Endothelial cell of umbilical vein (primary cell): ENCODE results near the gene TTBK1. TPM values are rescaled to one million over a fixed set of nuclear protein-coding genes. Genes with fewer than 3 reads are reported as not detected.

Experiments
- BruUV-seq: library from RNA; stranded (reverse); fragments of 400-500 nt; replicated peaks from 2 replicates; lab custom pipeline; 2021; lab: Mats Ljungman, UMichigan
- CTCF ChIA-PET: fragments of 300-600, 350-600 bp; sonication (Branson Sonifier 250); formaldehyde crosslinking; loops from one replicate; lab custom pipeline; 2021; ENCODE audit warnings: antibody characterized with exemption, inconsistent platforms; lab: Charles Lee
- POLR2A ChIA-PET: fragments of 300-600, 350-600 bp; sonication (Branson Sonifier 250); formaldehyde crosslinking; loops from one replicate; lab custom pipeline; 2021; ENCODE audit warnings: antibody characterized with exemption, inconsistent platforms; lab: Charles Lee
- DNase-seq: peaks from one replicate; pipeline ENCODE4 v3.0.0-alpha.2; 2011; ENCODE audit warnings: low read depth, low spot score
- FAIRE-seq: peaks from 2 replicates; lab custom pipeline; 2011; peaks lifted over from hg19 to GRCh38; lab: Jason Lieb, UNC
- H2AFZ ChIP-seq: 2 replicates; pipeline ENCODE4 v1.6.0; 2012; ENCODE audit warnings: low read depth, low read length, control low read depth, inconsistent platforms
- H3K27ac ChIP-seq: 2 replicates; pipeline ENCODE4 v1.5.1; 2011; ENCODE audit warnings: low read depth, mild to moderate bottlenecking, control low read depth, low read length, moderate library complexity; ENCODE audit not compliant: insufficient read depth
- H3K27me3 ChIP-seq, 2 experiments: 2 replicates each; pipeline versions ENCODE4 v1.6.0 to v1.6.1; 2011; ENCODE audit warnings: low read length in 2 of 2, mixed read lengths in 1 of 2; ENCODE audit not compliant: control insufficient read depth in 2 of 2, insufficient read depth in 2 of 2
- H3K36me3 ChIP-seq, 2 experiments: 2 replicates in 1 of 2; 3 replicates in 1 of 2; pipeline ENCODE4 v1.5.1; 2011; ENCODE audit warnings: low read length in 2 of 2, mild to moderate bottlenecking in 1 of 2, moderate library complexity in 1 of 2; ENCODE audit not compliant: control insufficient read depth in 2 of 2, insufficient read depth in 2 of 2; ENCODE audit errors: extremely low read depth in 1 of 2
- H3K4me1 ChIP-seq: 3 replicates; pipeline ENCODE4 v1.5.1; 2011; ENCODE audit warnings: mild to moderate bottlenecking, low read length; ENCODE audit not compliant: control insufficient read depth, insufficient read depth; ENCODE audit errors: extremely low read depth
- H3K4me2 ChIP-seq: 2 replicates; pipeline ENCODE4 v1.6.1; 2011; ENCODE audit warnings: low read length, control low read depth, mixed read lengths; ENCODE audit not compliant: insufficient read depth
- H3K4me3 ChIP-seq, 3 experiments: fragments of 200-600 bp in 1 of 3; sonication (generic), shearing (Covaris generic) in 1 of 3; replicated peaks in 1 of 3; 2 replicates each; pipeline ENCODE4 v1.5.1; 2011 to 2016; ENCODE audit warnings: control low read depth in 3 of 3, low read length in 3 of 3, mild to moderate bottlenecking in 2 of 3, inconsistent platforms in 1 of 3, low read depth in 1 of 3, moderate library complexity in 1 of 3; ENCODE audit not compliant: insufficient read depth in 1 of 3
- H3K79me2 ChIP-seq: 2 replicates; pipeline ENCODE4 v1.6.0; 2012; ENCODE audit warnings: low read length, inconsistent platforms; ENCODE audit not compliant: control insufficient read depth, insufficient read depth
- H3K9ac ChIP-seq: replicated peaks from 2 replicates; pipeline ENCODE3; 2011; ENCODE audit warnings: low read length, control low read depth; ENCODE audit not compliant: insufficient read depth; ENCODE audit errors: extremely low read depth
- H3K9me1 ChIP-seq: replicated peaks from 3 replicates; pipeline ENCODE4 v1.6.0; 2011; ENCODE audit warnings: mild to moderate bottlenecking, low read length; ENCODE audit not compliant: control insufficient read depth, insufficient read depth; ENCODE audit errors: extremely low read depth
- H3K9me3 ChIP-seq: replicated peaks from 2 replicates; pipeline ENCODE4 v1.5.1; 2012; ENCODE audit warnings: low read length, inconsistent platforms; ENCODE audit not compliant: control insufficient read depth, insufficient read depth
- H4K20me1 ChIP-seq: replicated peaks from 2 replicates; pipeline ENCODE3; 2011; ENCODE audit warnings: mild to moderate bottlenecking, low read length; ENCODE audit not compliant: control insufficient read depth, insufficient read depth; ENCODE audit errors: extremely low read depth
- EZH2 ChIP-seq: IDR thresholded peaks from 2 replicates; pipeline ENCODE4 v1.6.1; 2012; ENCODE audit warnings: borderline replicate concordance, low read depth, mild to moderate bottlenecking, moderate library complexity, low read length, inconsistent platforms; ENCODE audit not compliant: severe bottlenecking
- FOS ChIP-seq: IDR thresholded peaks from 2 replicates; pipeline ENCODE4 v1.6.1; 2011; ENCODE audit warnings: mild to moderate bottlenecking, low read length, moderate library complexity, borderline replicate concordance; ENCODE audit not compliant: insufficient read depth
- GATA2 ChIP-seq: IDR thresholded peaks from 2 replicates; pipeline ENCODE4 v1.7.0; 2011; ENCODE audit warnings: low read depth, mild to moderate bottlenecking, moderate library complexity, mixed read lengths, low read length; ENCODE audit not compliant: insufficient read length, insufficient read depth
- JUN ChIP-seq: IDR thresholded peaks from 2 replicates; pipeline ENCODE4 v1.6.1; 2011; ENCODE audit warnings: borderline replicate concordance, low read depth; ENCODE audit not compliant: insufficient read length, insufficient read depth
- MYC ChIP-seq: IDR thresholded peaks from one replicate; pipeline ENCODE4 v1.6.1; 2011; ENCODE audit warnings: mild to moderate bottlenecking, low read depth, low read length
- POLR2A ChIP-seq: IDR thresholded peaks from 2 replicates; pipeline ENCODE4 v1.6.1; 2012; ENCODE audit warnings: low read depth, mild to moderate bottlenecking, control low read depth, low read length
- POLR2AphosphoS5 ChIP-seq: IDR thresholded peaks from 2 replicates; pipeline ENCODE4 v1.6.1; 2012; ENCODE audit warnings: low read depth, mild to moderate bottlenecking, control low read depth, low read length, moderate library complexity; ENCODE audit not compliant: insufficient read depth
- dilution Hi-C: fragments of 300-500 bp; cut with MboI; formaldehyde crosslinking; loops from one replicate; pipeline ENCODE4 v1.15.0; 2019; ENCODE audit warnings: low sequenced_read_pairs; ENCODE audit not compliant: extremely low pct_ligation_motif_present
- intact Hi-C: fragments of 100-400 bp; cut with micrococcal nuclease; formaldehyde crosslinking; loops from one replicate; pipeline ENCODE4 v1.10.0; 2022
- polyA plus RNA-seq, 4 experiments: library from polyadenylated mRNA; depleted of rRNA in 3 of 4; stranded (reverse) in 3 of 4; unstranded in 1 of 4; fragments of >200 nt; gene quantifications; 2 replicates each; pipeline versions ENCODE4 v1.2.1 to v1.2.3, GENCODE V29; 2011 to 2012; ENCODE audit warnings: missing spikeins in 1 of 4
- total RNA-seq: library from RNA; stranded (reverse); gene quantifications from 2 replicates; pipeline ENCODE4 v1.2.3, GENCODE V29; 2021
- TF ChIP-seq, protein P1 (sequence below): IDR thresholded peaks from 2 replicates; pipeline ENCODE4 v1.6.1; 2011; ENCODE audit not compliant: insufficient read depth, insufficient read length
- TF ChIP-seq, protein P2 (sequence below), 2 donors: IDR thresholded peaks; 1 replicate in 1 of 2; 2 replicates in 1 of 2; pipeline ENCODE4 v1.5.1; 2011; ENCODE audit warnings: low read length in 2 of 2, mild to moderate bottlenecking in 2 of 2, moderate library complexity in 2 of 2, control low read depth in 1 of 2, inconsistent platforms in 1 of 2, low read depth in 1 of 2; ENCODE audit not compliant: insufficient read depth in 1 of 2; ENCODE audit errors: extremely low read depth in 1 of 2

TTBK1 gene
- total and polyA plus RNA-seq, 2 donors (not counting 3 experiments of a cell fraction or from before 2014, with no cell fraction given): 0.06 TPM; not detected in 1

GRCh38 chr6:43268355-43268700 lies 25.0 kb downstream of the TTBK1 start:
- Histone ChIP-seq H3K9me1 (no peaks in the 10 kb centered on the region), H3K27ac (no peak overlapping the region), H3K9ac (no peak overlapping the region), H3K79me2 (no peaks in the 10 kb centered on the region), H4K20me1 (no peaks in the 10 kb centered on the region), H3K4me1 (no peaks in the 10 kb centered on the region), H2AFZ (no peak overlapping the region), H3K27me3 (peaks cover 22 to 32% of the 10 kb centered on the region in 2 experiments), H3K9me3 (no peaks in the 10 kb centered on the region), H3K36me3 (no peaks in the 10 kb centered on the region), H3K4me3 (no peak overlapping the region), H3K4me2 (no peak overlapping the region)
- FAIRE-seq (no peak), DNase-seq (no peak)
- intact Hi-C loops (no loop called here), dilution Hi-C loops (no loop called here)
- TF ChIP-seq, protein P1, sequence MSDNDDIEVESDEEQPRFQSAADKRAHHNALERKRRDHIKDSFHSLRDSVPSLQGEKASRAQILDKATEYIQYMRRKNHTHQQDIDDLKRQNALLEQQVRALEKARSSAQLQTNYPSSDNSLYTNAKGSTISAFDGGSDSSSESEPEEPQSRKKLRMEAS: no peak
- no peak for TF ChIP-seq JUN
- TF ChIP-seq POLR2A: no peak
- TF ChIP-seq EZH2: no peak
- TF ChIP-seq, protein P2, sequence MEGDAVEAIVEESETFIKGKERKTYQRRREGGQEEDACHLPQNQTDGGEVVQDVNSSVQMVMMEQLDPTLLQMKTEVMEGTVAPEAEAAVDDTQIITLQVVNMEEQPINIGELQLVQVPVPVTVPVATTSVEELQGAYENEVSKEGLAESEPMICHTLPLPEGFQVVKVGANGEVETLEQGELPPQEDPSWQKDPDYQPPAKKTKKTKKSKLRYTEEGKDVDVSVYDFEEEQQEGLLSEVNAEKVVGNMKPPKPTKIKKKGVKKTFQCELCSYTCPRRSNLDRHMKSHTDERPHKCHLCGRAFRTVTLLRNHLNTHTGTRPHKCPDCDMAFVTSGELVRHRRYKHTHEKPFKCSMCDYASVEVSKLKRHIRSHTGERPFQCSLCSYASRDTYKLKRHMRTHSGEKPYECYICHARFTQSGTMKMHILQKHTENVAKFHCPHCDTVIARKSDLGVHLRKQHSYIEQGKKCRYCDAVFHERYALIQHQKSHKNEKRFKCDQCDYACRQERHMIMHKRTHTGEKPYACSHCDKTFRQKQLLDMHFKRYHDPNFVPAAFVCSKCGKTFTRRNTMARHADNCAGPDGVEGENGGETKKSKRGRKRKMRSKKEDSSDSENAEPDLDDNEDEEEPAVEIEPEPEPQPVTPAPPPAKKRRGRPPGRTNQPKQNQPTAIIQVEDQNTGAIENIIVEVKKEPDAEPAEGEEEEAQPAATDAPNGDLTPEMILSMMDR (IDR thresholded peaks at IDR 0.05; ENCODE audit: extremely low read depth in 1 of 2, insufficient read depth in 1 of 2, low read depth in 1 of 2, low read length in 2 of 2): no peak
- no peak for TF ChIP-seq MYC
- TF ChIP-seq GATA2: no peak
- TF ChIP-seq FOS: no peak
- TF ChIP-seq POLR2AphosphoS5: no peak
- BruUV-seq: no TSS peak
- POLR2A ChIA-PET: no interaction called here
- CTCF ChIA-PET: interaction anchor here (1.0 to 1.6 kb wide), 2 partner anchors 39 to 238 kb away, joined by 4 to 5 read pairs; partner anchors contain the start of gene DNPH1
